Measurements from ENCODE around the gene BIRC7. TPM values are rescaled to one million over a fixed set of nuclear protein-coding genes. Genes with fewer than 3 reads are reported as not detected.

The BIRC7 gene
- total RNA-seq, 2 donors from 2014 or later: 0.74 TPM; not detected in 1

- Mint-ChIP-seq H3K27me3 (ENCODE audit: low read depth) (no peaks in the 10 kb centered on the region), H3K4me1 (ENCODE audit: low read depth) (no peaks in the 10 kb centered on the region), H3K36me3 (ENCODE audit: insufficient read depth in 2 of 2) (peaks cover 0 to 2% of the 10 kb centered on the region in 2 donors), H3K9me3 (no peaks in the 10 kb centered on the region), H3K27ac (no peak overlapping the region), H3K4me3 (no peak overlapping the region)
- ATAC-seq (replicated peaks in 1 of 2): no peak
- no peak for DNase-seq
These were observed 53.8 kb downstream of the BIRC7 start for GRCh38 chr20:63289311-63290135.

Other genes with a start within 250 kb of the BIRC7 start
- gene BHLHE23, start 228.9 kb upstream of the BIRC7 start, total RNA-seq: not detected
- 10 to 100 TPM; 39.1 to 43.2 TPM for gene YTHDF1, start 19.8 kb upstream of the BIRC7 start, total RNA-seq
- gene NKAIN4, start 18.6 kb downstream of the BIRC7 start, total RNA-seq: not detected
- 10 to 100 TPM; 75.8 to 76.6 TPM for gene ARFGAP1, start 36.9 kb downstream of the BIRC7 start, total RNA-seq
- under 1 TPM; 0.50 to 0.58 TPM for gene COL20A1, start 57.3 kb downstream of the BIRC7 start, total RNA-seq
- not detected for gene CHRNA4, start 125.4 kb downstream of the BIRC7 start, total RNA-seq
- gene KCNQ2, start 236.8 kb downstream of the BIRC7 start, total RNA-seq: under 1 TPM; 0.44 to 0.65 TPM

Data from activated T-cell treated with anti-CD3 and anti-CD28 coated beads, Interleukin-2, amount 50 U/mL, for 72 hours (primary cell).